Measurements from ENCODE around the gene BCHE. TPM values are rescaled to one million over a fixed set of nuclear protein-coding genes. Genes with fewer than 3 reads are reported as not detected.

Gene BCHE
- total and polyA plus RNA-seq, 2 of the 13 experiments (the other 11 are each of a cell fraction or from before 2014, with no cell fraction given) = not detected

DNA sequence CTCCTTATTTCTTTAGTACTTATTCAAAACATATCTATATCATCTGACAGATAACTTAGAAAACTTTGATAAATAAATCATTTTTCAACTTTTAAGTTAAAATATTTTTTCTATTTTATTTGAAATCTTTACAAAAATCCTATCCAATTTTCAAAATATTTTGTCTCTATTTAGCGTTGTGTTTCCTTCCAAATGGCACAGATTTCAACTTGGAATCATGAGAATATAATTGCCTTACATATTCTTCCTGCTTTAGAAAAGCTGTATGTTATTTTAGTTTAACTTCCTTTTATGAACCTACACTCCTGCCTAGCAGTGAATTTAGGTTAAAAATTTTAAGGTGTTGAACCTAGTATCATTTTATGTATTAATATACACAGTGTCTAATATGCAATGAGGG, 38.2 kb downstream of the BCHE start (continued):
- TF ChIP-seq ZNF383 (CRISPR knock-in tag; IDR thresholded peaks at IDR 0.05; ENCODE audit: borderline replicate concordance) (no peak), FOXJ3 (CRISPR knock-in tag; IDR thresholded peaks at IDR 0.05; ENCODE audit: borderline replicate concordance) (no peak), TBX2 (CRISPR knock-in tag; IDR thresholded peaks at IDR 0.05; ENCODE audit: borderline replicate concordance) (no peak)

DNA sequence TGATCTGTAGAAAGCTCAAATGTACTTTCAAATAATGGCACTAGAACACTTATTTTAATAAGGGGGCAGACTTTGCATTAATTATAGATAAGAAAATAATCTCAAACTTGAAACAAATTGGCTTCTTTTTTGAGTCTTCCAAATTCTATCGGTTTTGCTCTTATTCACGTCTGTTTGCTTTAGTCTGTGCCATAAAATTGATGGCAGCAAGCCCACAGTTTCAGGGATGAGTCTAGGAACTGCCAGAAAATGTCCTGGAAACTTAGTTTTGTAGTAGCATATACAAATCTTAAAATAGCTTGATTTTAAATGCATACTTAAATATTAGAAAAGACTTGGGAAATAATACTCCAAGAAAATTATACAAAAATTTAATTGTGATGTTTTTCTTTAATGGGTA, 39.7 kb downstream of the BCHE start:
- ChIA-PET POLR2A (no interaction called here), CTCF (ENCODE audit: low intra/inter-chr PET ratio, low total read pairs) (no interaction called here)
- Histone ChIP-seq H3K27me3 (ENCODE audit: control insufficient read depth in 1 of 2, insufficient read depth in 2 of 2, low read length in 2 of 2) (no peaks in the 10 kb centered on the region), H3K4me2 (ENCODE audit: low read depth, low read length) (no peak overlapping the region), H4K20me1 (ENCODE audit: insufficient read depth, low read length) (no peaks in the 10 kb centered on the region), H3K4me3 (replicated peaks in 1 of 3; ENCODE audit: insufficient read depth in 1 of 3, low read depth in 2 of 3, low read length in 3 of 3) (no peak overlapping the region), H3K4me1 (ENCODE audit: insufficient read depth, low read length) (no peaks in the 10 kb centered on the region), H3K9ac (ENCODE audit: insufficient read depth, low read depth, low read length) (no peak overlapping the region), H2AFZ (ENCODE audit: low read length) (no peak overlapping the region), H3K9me3 (ENCODE audit: low read length) (no peaks in the 10 kb centered on the region), H3K36me3 (replicated peaks in 1 of 2; ENCODE audit: control insufficient read depth in 1 of 2, insufficient read depth in 2 of 2, low read length in 2 of 2) (no peaks in the 10 kb centered on the region), H3K79me2 (ENCODE audit: insufficient read depth, low read length) (no peaks in the 10 kb centered on the region), H3K27ac (ENCODE audit: extremely low read length, insufficient read depth, low read length) (no peak overlapping the region)
- ATAC-seq (no peak), FAIRE-seq (no peak), DNase-seq (ENCODE audit: low spot score) (no peak)
- no peak for TF ChIP-seq NFIC (IDR thresholded peaks at IDR 0.05; ENCODE audit: low read length)
- TF ChIP-seq ZSCAN21 (CRISPR knock-in tag; IDR thresholded peaks at IDR 0.05; ENCODE audit: borderline replicate concordance) = no peak
- TF ChIP-seq STAT5B (CRISPR knock-in tag; IDR thresholded peaks at IDR 0.05) = no peak
- no peak for TF ChIP-seq ZNF317 (CRISPR knock-in tag; IDR thresholded peaks at IDR 0.05)
- TF ChIP-seq ZNF776 (CRISPR knock-in tag; IDR thresholded peaks at IDR 0.05) = no peak
- TF ChIP-seq ZNF737 (CRISPR knock-in tag; IDR thresholded peaks at IDR 0.05; ENCODE audit: borderline replicate concordance) = no peak
- no peak for TF ChIP-seq MTA3 (CRISPR knock-in tag; IDR thresholded peaks at IDR 0.05)
- no peak for TF ChIP-seq SCMH1 (CRISPR knock-in tag; IDR thresholded peaks at IDR 0.05; ENCODE audit: borderline replicate concordance)
- no peak for TF ChIP-seq CREB1 (IDR thresholded peaks at IDR 0.05)
- no peak for TF ChIP-seq CREB1 (CRISPR knock-in tag; IDR thresholded peaks at IDR 0.05)
- no peak for TF ChIP-seq ZNF501 (CRISPR knock-in tag; IDR thresholded peaks at IDR 0.05)
- TF ChIP-seq, protein P1, sequence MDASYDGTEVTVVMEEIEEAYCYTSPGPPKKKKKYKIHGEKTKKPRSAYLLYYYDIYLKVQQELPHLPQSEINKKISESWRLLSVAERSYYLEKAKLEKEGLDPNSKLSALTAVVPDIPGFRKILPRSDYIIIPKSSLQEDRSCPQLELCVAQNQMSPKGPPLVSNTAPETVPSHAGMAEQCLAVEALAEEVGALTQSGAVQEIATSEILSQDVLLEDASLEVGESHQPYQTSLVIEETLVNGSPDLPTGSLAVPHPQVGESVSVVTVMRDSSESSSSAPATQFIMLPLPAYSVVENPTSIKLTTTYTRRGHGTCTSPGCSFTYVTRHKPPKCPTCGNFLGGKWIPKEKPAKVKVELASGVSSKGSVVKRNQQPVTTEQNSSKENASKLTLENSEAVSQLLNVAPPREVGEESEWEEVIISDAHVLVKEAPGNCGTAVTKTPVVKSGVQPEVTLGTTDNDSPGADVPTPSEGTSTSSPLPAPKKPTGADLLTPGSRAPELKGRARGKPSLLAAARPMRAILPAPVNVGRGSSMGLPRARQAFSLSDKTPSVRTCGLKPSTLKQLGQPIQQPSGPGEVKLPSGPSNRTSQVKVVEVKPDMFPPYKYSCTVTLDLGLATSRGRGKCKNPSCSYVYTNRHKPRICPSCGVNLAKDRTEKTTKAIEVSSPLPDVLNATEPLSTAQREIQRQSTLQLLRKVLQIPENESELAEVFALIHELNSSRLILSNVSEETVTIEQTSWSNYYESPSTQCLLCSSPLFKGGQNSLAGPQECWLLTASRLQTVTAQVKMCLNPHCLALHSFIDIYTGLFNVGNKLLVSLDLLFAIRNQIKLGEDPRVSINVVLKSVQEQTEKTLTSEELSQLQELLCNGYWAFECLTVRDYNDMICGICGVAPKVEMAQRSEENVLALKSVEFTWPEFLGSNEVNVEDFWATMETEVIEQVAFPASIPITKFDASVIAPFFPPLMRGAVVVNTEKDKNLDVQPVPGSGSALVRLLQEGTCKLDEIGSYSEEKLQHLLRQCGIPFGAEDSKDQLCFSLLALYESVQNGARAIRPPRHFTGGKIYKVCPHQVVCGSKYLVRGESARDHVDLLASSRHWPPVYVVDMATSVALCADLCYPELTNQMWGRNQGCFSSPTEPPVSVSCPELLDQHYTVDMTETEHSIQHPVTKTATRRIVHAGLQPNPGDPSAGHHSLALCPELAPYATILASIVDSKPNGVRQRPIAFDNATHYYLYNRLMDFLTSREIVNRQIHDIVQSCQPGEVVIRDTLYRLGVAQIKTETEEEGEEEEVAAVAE (CRISPR knock-in tag; IDR thresholded peaks at IDR 0.05; ENCODE audit: borderline replicate concordance) = no peak
- no peak for TF ChIP-seq RFX3 (CRISPR knock-in tag; IDR thresholded peaks at IDR 0.05)
- no peak for TF ChIP-seq MED1 (CRISPR knock-in tag; IDR thresholded peaks at IDR 0.05)
- no peak for TF ChIP-seq ZNF670 (CRISPR knock-in tag; IDR thresholded peaks at IDR 0.05; ENCODE audit: borderline replicate concordance)
- TF ChIP-seq, protein P2, sequence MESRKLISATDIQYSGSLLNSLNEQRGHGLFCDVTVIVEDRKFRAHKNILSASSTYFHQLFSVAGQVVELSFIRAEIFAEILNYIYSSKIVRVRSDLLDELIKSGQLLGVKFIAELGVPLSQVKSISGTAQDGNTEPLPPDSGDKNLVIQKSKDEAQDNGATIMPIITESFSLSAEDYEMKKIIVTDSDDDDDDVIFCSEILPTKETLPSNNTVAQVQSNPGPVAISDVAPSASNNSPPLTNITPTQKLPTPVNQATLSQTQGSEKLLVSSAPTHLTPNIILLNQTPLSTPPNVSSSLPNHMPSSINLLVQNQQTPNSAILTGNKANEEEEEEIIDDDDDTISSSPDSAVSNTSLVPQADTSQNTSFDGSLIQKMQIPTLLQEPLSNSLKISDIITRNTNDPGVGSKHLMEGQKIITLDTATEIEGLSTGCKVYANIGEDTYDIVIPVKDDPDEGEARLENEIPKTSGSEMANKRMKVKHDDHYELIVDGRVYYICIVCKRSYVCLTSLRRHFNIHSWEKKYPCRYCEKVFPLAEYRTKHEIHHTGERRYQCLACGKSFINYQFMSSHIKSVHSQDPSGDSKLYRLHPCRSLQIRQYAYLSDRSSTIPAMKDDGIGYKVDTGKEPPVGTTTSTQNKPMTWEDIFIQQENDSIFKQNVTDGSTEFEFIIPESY (CRISPR knock-in tag; IDR thresholded peaks at IDR 0.05) = no peak
- no TSS peak for BruUV-seq (replicated peaks)
- intact Hi-C loops (cut with micrococcal nuclease; ENCODE audit: unreplicated experiment) = no loop called here
- in situ Hi-C loops (cut with HindIII; ENCODE audit: extremely low pct_ligation_motif_present, low pct_unique_long_range_greater_than_20kb) = no loop called here
- WGBS (ENCODE audit: low lambda C conversion rate) = 0% methylated on average over 2 of the region's 2 CpGs
